ENCODE measurements around the gene USE1.

- no peak for TF ChIP-seq CTCF (IDR thresholded peaks at IDR 0.05)
- TF ChIP-seq POLR2A (IDR thresholded peaks at IDR 0.05), result no peak
These were observed 51.4 kb downstream of the USE1 start for GRCh38 chr19:17266589-17266974.

All from body of pancreas (tissue), 4 donors.